GM12878 (cell line): ENCODE measurements around the gene PPIL3. TPM values are rescaled to one million over a fixed set of nuclear protein-coding genes. Genes with fewer than 3 reads are reported as not detected.
A peak's percentile ranks its signal among the peaks of the same experiment; 100 is the strongest.

Source experiments
- ATAC-seq: fragments of 200-7000 bp; cut with Tn5 transposase; 3 replicates; pipeline ENCODE4 v1.9.1; 2020; ENCODE audit warnings: mild to moderate bottlenecking, moderate library complexity
- BruUV-seq: library from RNA; stranded (reverse); fragments of 400-500 nt; replicated peaks from 2 replicates; lab custom pipeline; 2021; lab: Mats Ljungman, UMichigan
- CTCF ChIA-PET: fragments of 300-600 bp; sonication (Branson Sonifier 250); formaldehyde crosslinking; extraction: SDS; loops from one replicate; lab custom pipeline; 2021; ENCODE audit warnings: inconsistent platforms; lab: Yijun Ruan, JAX
- POLR2A ChIA-PET: fragments of 350-600 bp; formaldehyde crosslinking; extraction: SDS; loops from one replicate; lab custom pipeline; 2021; ENCODE audit warnings: inconsistent platforms; lab: Charles Lee
- RAD21 ChIA-PET: fragments of 300-600 bp; sonication (Branson Sonifier 250); formaldehyde crosslinking; loops from one replicate; lab custom pipeline; 2023; ENCODE audit warnings: antibody characterized with exemption; ENCODE audit not compliant: unreplicated experiment; lab: Charles Lee
- SMC1A ChIA-PET: fragments of 300-600 bp; sonication (Branson Sonifier 250); formaldehyde crosslinking; loops from one replicate; lab custom pipeline; 2023; ENCODE audit not compliant: unreplicated experiment, uncharacterized antibody; lab: Charles Lee
- DNase-seq: peaks from one replicate; pipeline ENCODE4 v3.0.0-alpha.2; 2011; ENCODE audit warnings: low read depth, low spot score
- FAIRE-seq: peaks from 3 replicates; lab custom pipeline; 2011; peaks lifted over from hg19 to GRCh38; lab: Jason Lieb, UNC
- H2AFZ ChIP-seq: 2 replicates; pipeline ENCODE4 v1.6.0; 2011; ENCODE audit warnings: low read depth, low read length, control low read depth; ENCODE audit not compliant: control insufficient read depth
- H3K27ac ChIP-seq: 2 replicates; pipeline ENCODE4 v1.5.1; 2011; ENCODE audit warnings: control low read depth; ENCODE audit not compliant: control insufficient read depth, insufficient read depth
- H3K27me3 ChIP-seq, 2 experiments: replicated peaks in 1 of 2; 2 replicates each; pipeline versions ENCODE4 v1.6.0 to v1.6.1; 2011; ENCODE audit warnings: low read length in 1 of 2; ENCODE audit not compliant: control insufficient read depth in 2 of 2, insufficient read depth in 2 of 2
- H3K36me3 ChIP-seq, 2 experiments: 2 replicates each; pipeline ENCODE4 v1.5.1; 2011; ENCODE audit warnings: low read length in 1 of 2; ENCODE audit not compliant: control insufficient read depth in 2 of 2, insufficient read depth in 2 of 2
- H3K4me1 ChIP-seq: 2 replicates; pipeline ENCODE4 v1.6.1; 2011; ENCODE audit warnings: mild to moderate bottlenecking, low read length, moderate library complexity, mixed read lengths; ENCODE audit not compliant: control insufficient read depth, insufficient read depth
- H3K4me2 ChIP-seq: 2 replicates; pipeline ENCODE4 v1.6.0; 2011; ENCODE audit warnings: control low read depth; ENCODE audit not compliant: control insufficient read depth, insufficient read depth
- H3K4me3 ChIP-seq: fragments of 200-600 bp; sonication (generic); 2 replicates; pipeline ENCODE4 v1.5.1; 2016
- H3K79me2 ChIP-seq: 2 replicates; pipeline ENCODE4 v1.6.0; 2011; ENCODE audit warnings: low read length; ENCODE audit not compliant: control insufficient read depth, insufficient read depth
- H3K9ac ChIP-seq: 2 replicates; pipeline ENCODE4 v1.8.0; 2011; ENCODE audit warnings: low read length, control low read depth, mixed read lengths; ENCODE audit not compliant: control insufficient read depth, insufficient read depth
- H3K9me3 ChIP-seq: replicated peaks from 3 replicates; pipeline ENCODE4 v1.5.1; 2011; ENCODE audit warnings: mild to moderate bottlenecking, low read length; ENCODE audit not compliant: control insufficient read depth, insufficient read depth
- H4K20me1 ChIP-seq: 2 replicates; pipeline ENCODE4 v1.6.0; 2011; ENCODE audit not compliant: control insufficient read depth, insufficient read depth
- CBX5 ChIP-seq: sonication (generic); IDR thresholded peaks from 2 replicates; pipeline ENCODE4 v1.6.1; 2016; ENCODE audit warnings: low read depth, moderate library complexity, mild to moderate bottlenecking, inconsistent platforms
- EZH2 ChIP-seq: IDR thresholded peaks from 2 replicates; pipeline ENCODE4 v1.6.1; 2012; ENCODE audit warnings: low read depth, mild to moderate bottlenecking, control low read depth, inconsistent platforms, low read length, borderline replicate concordance; ENCODE audit not compliant: control insufficient read depth
- JUND ChIP-seq: IDR thresholded peaks from 2 replicates; pipeline ENCODE4 v1.6.1; 2012; ENCODE audit warnings: low read depth, mild to moderate bottlenecking, low read length, improper control_type of control experiment, moderate library complexity
- MTA3 ChIP-seq: IDR thresholded peaks from 2 replicates; pipeline ENCODE4 v1.6.1; 2012; ENCODE audit warnings: low read length, inconsistent platforms, borderline replicate concordance
- POLR2AphosphoS5 ChIP-seq: IDR thresholded peaks from 2 replicates; pipeline ENCODE4 v1.6.1; 2011; ENCODE audit warnings: mild to moderate bottlenecking, low read length, inconsistent platforms
- WGBS: methylation state at CpG from one replicate; pipeline ENCODE4 v1.1.6; 2016; ENCODE audit warnings: low lambda C conversion rate; ENCODE audit not compliant: insufficient replicate concordance, insufficient coverage; ENCODE audit errors: missing lambda C conversion rate; 5-methylcytosine and 5-hydroxymethylcytosine counted together
- in situ Hi-C: fragments of 300-500 bp; cut with MboI; formaldehyde crosslinking; loops from 9 replicates; pipeline ENCODE4 v1.14.3; 2018; ENCODE audit warnings: mixed read lengths
- intact Hi-C: fragments of 100-400 bp; cut with micrococcal nuclease; formaldehyde crosslinking; loops from one replicate; pipeline ENCODE4 v1.14.2; 2022; ENCODE audit not compliant: unreplicated experiment
- polyA plus RNA-seq, 11 experiments: library from polyadenylated mRNA; depleted of rRNA in 4 of 11; unstranded in 6 of 11; stranded (reverse) in 5 of 11; fragments of >200 nt; fragmentation: Nextera tagmentation in 4 of 11; fragmentation: Illumina TruSeq in 1 of 11; extraction: Ambion mirVana in 4 of 11; extraction: Trizol in 1 of 11; gene quantifications; 1 replicate in 1 of 11; 2 replicates in 10 of 11; pipeline versions ENCODE4 v1.2.1 to v1.2.3, GENCODE V29; 2011 to 2016; ENCODE audit warnings: inconsistent platforms in 2 of 11, missing spikeins in 2 of 11, low read depth in 1 of 11
- total RNA-seq, 4 experiments: library from RNA; depleted of rRNA in 3 of 4; stranded (reverse); fragments of >200 nt in 3 of 4; fragmentation: Illumina TruSeq in 1 of 4; extraction: Trizol in 1 of 4; gene quantifications; 2 replicates each; pipeline versions ENCODE4 v1.2.1 to v1.2.3, GENCODE V29; 2013 to 2021
- TF ChIP-seq, protein P1 (sequence below): fragments of 450-650 bp; formaldehyde crosslinking; IDR thresholded peaks from 2 replicates; pipeline ENCODE4 v1.5.0; 2022; ENCODE audit warnings: mild to moderate bottlenecking, missing genetic modification characterization

Gene PPIL3
- total and polyA plus RNA-seq, 10 of the 15 experiments (the other 5 are each of a cell fraction or from before 2014, with no cell fraction given), result 33.8 to 176 (median 59.1) TPM

DNA sequence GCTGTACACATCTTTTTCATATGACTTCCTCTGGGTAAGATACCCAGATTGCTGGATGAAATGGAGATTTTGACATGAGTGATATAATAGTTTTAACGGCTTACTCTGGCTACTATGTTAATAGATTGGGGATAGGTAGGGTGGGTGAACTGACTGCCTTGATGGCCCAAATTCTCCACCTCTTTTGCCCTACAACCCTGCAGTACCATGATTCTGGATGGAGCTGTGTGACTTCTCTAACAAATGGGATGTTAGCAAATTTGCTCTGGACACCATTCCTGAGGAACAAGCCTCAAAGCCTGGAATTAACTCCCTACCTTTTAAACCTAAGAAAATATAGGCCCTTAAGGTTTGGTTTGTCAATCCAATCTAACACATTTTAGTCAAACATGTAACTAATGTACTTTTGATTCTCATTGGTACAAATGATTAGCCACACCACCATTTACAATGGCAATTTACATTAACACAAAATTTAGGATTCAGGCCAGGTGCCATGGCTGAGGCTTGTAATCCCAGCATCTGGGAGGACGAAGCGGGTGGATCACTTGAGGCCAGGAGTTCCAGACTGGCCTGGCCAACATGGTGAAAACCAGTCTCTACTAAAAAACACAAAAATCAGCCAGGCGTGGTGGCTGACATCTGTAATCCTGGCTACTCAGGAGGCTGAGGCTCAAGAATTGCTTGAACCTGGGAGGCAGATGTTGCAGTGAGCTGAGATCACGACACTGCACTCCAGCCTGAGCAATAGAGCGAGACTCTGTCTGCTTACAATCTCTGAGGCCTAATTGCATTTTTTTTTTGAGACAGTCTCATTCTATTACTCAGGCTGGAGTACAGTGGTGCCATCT lies 37.3 kb downstream of the PPIL3 start (continued):
- TF ChIP-seq, protein P1, sequence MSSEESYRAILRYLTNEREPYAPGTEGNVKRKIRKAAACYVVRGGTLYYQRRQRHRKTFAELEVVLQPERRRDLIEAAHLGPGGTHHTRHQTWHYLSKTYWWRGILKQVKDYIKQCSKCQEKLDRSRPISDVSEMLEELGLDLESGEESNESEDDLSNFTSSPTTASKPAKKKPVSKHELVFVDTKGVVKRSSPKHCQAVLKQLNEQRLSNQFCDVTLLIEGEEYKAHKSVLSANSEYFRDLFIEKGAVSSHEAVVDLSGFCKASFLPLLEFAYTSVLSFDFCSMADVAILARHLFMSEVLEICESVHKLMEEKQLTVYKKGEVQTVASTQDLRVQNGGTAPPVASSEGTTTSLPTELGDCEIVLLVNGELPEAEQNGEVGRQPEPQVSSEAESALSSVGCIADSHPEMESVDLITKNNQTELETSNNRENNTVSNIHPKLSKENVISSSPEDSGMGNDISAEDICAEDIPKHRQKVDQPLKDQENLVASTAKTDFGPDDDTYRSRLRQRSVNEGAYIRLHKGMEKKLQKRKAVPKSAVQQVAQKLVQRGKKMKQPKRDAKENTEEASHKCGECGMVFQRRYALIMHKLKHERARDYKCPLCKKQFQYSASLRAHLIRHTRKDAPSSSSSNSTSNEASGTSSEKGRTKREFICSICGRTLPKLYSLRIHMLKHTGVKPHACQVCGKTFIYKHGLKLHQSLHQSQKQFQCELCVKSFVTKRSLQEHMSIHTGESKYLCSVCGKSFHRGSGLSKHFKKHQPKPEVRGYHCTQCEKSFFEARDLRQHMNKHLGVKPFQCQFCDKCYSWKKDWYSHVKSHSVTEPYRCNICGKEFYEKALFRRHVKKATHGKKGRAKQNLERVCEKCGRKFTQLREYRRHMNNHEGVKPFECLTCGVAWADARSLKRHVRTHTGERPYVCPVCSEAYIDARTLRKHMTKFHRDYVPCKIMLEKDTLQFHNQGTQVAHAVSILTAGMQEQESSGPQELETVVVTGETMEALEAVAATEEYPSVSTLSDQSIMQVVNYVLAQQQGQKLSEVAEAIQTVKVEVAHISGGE (CRISPR knock-in tag), result no peak
- no peak for TF ChIP-seq EZH2

DNA sequence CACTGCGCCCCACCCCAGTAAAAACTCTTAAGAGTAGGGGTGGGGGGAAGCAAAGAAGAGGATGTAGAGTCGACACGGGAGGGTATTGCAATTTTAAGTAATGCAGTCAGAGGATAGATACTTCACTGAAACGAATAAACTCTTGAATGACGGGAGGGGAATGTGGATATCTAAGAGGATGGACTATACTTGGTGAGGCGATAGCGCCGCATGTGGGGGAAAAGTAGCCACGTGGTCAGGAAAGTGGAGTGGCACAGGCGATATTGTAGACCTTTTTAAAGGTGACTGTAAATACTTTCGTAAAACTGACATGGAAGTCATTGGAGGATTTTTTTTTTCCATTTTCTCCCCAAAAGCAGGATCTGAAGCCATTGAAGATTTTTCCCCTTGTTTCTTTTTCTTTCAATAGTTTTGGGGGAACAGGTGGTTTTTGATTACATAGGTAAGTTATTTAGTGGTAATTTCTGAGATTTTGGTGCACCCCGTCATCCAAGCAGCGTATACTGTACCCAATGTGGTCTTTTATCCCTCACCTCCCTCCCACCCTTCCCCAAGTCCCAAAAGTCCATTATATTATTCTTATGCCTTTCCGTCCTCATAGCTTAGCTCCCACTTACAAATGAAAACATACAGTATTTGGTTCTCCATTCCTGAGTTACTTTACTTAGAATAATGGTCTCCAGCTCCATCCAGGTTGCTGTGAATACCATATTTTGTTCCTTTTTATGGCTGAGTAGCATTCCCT lies 38.2 kb downstream of the PPIL3 start:
- BruUV-seq, result no TSS peak
- Histone ChIP-seq H3K27me3 (no peaks in the 10 kb centered on the region), H3K4me1 (no peaks in the 10 kb centered on the region), H3K4me3 (no peak overlapping the region), H3K4me2 (no peak overlapping the region), H3K9ac (no peak overlapping the region), H3K36me3 (peaks cover 12 to 31% of the 10 kb centered on the region in 2 experiments)
- WGBS, result 98% methylated on average over 13 of the region's 14 CpGs
- in situ Hi-C loops (no loop called here), intact Hi-C loops (no loop called here)
- ChIA-PET CTCF (interaction anchor here (0.6 kb wide), 1 partner anchor 252 kb away, joined by 3 read pairs; no protein-coding TSS in a partner anchor), SMC1A (interaction anchor here (1.0 kb wide), 1 partner anchor 32 kb away, joined by 4 read pairs; no protein-coding TSS in a partner anchor), POLR2A (interaction anchor here (1.2 to 2.3 kb wide), 2 partner anchors 8 to 13 kb away, joined by 3 to 14 read pairs; no protein-coding TSS in a partner anchor)
- no peak for FAIRE-seq
- ATAC-seq, result peak; percentile 11; the same call in 2 of the 3 replicates
- DNase-seq, result no peak
- no peak for TF ChIP-seq JUND
- peak; percentile 27; the same call in 1 of the 2 replicates for TF ChIP-seq MTA3
- TF ChIP-seq CBX5, result no peak
- 0 out of 2 replicates have a peak, but pooled peaks have one; percentile 22 for TF ChIP-seq POLR2AphosphoS5
- TF ChIP-seq, all 136 proteins: peak for 2
- no peak overlapping the region for H3K27ac ChIP-seq
- no peaks in the 10 kb centered on the region for H4K20me1 ChIP-seq
- RAD21 ChIA-PET, result interaction anchor here (0.6 to 0.7 kb wide), 3 partner anchors 27 to 602 kb away, joined by 3 read pairs; no protein-coding TSS in a partner anchor
- H3K79me2 ChIP-seq, result no peaks in the 10 kb centered on the region
- no peak overlapping the region for H2AFZ ChIP-seq
- H3K9me3 ChIP-seq, result no peaks in the 10 kb centered on the region
